Activated CD4-positive, alpha-beta T cell treated with anti-CD3 and anti-CD28 coated beads, Interleukin-2, amount 50 U/mL, for 16 hours (primary cell): ENCODE measurements around the gene RAB6B.
A peak's percentile ranks its signal among the peaks of the same experiment; 100 is the strongest.

Experiments
- DNase-seq: peaks from one replicate; pipeline ENCODE4 v3.0.0-alpha.2; 2020

Gene RAB6B

DNA sequence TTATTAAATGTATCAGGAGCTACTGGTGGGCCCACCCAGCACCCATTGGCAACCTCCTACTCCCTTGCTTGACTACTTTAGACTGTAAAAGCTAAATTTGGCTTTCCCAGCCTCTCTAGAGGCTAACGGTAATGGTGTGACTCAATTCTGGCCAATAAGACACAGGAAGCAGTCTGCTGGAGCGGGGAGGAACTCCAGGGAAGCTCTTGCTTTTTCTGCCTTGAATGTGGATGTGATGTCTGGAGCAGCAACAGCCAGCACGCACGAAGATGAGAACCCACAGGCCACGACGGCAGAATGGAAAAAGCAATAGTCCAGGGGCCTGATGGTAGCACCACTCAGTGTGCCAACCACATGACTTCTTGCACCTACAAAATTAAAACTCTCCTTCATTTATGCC, 39.9 kb downstream of the RAB6B start:
- no peak for DNase-seq

DNA sequence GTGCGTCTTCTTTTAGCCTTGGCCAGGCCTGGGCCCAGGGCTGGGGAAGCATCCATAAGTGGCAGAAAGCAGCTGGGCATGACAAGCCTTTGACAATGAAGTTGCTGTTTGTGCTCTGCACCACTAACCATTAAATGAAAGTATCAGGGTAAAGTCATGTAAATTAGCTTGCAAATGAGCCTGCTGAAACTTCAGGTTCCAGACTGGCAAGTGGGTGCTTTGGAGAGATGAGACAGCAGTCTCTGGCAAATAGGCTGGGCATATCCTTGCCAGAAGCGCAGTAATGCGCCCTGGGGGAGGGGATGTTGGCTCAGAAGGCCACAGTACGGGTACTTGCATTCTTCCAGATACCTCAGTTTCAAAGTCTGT, 40.7 kb downstream of the RAB6B start:
- DNase-seq: no peak

DNA sequence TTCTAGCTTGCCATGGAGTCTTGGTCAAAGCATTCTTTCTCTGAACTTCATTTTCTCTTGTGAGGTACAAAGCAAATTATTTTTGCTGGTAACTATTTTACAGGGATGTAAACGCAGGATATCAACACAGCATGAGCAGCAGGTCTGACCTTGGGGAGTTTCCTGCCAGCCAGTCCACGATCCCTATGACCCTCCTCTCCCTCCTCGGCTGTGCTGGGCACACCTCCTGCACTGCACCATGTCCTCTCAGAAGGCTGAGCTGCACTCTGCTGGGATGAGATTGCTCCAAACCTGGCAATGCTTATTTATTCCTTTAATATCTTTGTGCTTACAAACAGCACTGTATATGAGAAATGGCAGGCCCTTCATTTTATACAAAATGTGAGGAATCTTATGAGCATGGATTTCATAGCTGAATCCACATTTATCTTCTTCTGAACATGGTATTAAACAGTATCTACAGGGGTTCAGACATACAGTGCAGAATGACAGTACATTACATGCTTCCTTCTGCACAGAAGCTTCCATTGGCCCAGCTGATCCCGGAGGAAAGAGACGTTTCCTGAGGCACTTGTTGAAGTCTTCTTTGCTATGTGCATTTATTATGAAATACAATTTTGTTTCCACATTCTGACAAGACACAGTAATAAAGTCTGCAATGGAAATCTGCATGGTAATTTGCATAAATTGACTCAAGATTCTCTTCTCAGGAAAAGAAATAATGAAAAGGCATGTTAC, 41.2 kb downstream of the RAB6B start:
- no peak for DNase-seq

DNA sequence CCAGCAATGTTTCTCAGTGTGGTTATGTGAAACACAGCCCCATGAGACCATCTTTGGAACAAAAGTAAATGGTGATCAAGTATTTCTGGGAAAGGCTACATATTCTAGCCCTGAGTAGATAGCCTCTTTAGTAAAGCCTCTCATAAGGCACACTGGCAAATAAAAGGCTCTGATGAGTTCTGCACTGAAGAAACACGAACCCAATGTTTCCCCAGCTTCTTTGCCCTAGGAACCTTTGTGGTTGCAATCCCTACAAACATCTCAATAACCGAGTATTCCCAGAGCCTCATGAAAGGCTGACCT, 41.8 kb downstream of the RAB6B start:
- no peak for DNase-seq

DNA sequence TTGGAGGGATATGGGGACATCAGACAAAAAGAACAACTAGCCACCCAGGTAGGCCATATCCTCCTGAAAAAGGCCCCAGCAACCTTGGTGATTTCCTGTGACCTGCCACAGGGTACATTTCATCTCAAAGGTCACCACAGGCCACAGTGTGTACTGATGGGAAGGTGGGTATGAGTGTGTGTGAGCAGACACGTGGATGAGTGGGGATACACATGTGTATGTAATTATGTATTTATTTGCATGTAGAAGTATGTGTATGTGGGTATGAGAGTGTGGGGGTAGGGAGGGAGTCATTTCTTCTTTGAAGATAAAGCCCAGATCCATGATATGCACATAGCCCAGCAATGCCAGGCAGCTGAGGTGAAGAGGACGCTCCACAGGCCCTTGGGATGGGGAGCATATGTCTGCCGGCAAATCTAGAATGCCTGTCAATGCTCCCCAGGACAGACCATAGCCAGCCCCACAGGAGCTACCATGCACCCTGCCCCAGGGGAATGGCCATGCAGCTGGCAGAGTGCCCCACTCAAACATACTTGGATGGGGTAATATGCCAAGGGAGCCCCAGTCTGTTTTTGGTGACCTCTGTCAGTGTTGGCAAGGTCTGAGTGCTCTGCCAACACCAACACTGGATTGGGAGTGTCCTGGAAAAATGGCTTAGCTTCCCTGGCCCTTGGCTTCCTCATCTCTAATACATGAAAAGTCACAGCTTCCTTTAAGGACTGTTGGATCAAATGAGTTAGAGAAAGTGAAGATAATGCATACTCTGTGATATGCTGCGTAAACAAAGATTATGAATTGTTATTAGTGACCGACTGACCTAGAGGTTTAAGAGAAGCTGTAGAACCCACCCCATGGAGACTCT, 42.4 kb downstream of the RAB6B start:
- no peak for DNase-seq

DNA sequence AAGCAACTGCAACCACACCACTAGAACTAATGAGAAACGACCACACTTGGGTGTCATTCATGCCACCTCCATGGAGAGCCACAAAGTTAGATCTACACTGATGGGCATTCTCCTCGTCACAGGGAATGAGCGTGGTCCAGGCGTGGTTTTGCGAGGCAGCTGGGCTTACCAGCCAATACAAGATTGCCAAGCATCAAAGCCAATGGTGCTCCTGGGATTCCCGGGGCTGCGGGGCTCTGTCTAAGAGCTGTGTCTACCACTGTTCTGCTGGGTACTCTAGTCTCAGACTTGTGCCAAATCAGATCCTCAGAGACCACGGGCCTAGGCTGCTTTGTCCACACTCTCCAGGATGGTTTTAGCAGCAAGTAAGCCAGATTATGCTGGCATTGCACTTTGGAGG, 43.8 kb downstream of the RAB6B start:
- no peak for DNase-seq

DNA sequence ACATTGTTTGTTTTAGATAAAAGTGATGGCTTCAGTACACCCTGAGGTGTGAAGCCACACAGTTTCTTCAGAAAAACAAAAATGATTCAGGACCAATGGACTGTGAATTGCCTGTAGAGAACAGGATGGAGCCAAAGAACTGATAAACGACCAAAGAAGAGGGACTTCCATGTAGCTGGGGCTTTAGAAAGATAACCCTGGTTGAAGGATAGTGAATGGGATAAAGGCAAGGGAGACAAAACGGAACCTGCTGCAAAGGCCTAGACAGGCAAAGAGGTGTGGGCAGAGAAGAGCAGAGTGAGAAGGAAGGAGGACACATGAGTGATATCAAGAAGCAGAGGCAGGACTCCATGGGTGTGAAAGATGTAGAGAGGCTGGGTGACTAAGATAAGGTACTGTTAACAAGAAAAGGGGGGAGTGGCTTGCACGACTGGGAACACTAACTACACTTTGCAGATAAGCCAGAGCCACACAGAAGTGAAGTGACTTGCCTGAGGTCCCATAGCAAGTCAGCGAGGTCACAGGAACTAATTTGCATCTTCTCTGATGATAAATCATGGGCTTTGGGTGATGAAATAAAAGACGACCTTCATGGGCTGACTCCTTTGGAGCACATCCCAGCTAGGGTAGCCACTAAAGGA, 44.3 kb downstream of the RAB6B start:
- peak; percentile 64 for DNase-seq

DNA sequence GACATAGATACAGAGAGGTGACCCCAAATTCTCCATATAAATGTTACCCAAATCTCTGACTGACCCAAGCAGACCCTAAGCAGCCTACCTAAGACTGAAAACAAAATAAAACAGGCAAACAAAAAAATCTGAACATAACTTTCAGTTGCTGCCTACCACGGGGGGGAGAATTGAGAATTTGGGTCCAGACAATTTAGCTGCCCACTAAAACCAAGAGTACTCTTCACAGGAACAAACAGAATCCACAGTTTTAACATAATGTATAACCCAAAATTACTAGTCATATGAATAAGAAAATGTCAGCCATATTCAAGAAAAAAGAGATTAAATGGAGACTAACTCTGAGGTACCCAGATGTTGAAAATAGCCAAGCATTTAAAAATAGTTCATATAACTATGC, 45.6 kb downstream of the RAB6B start:
- DNase-seq: no peak

DNA sequence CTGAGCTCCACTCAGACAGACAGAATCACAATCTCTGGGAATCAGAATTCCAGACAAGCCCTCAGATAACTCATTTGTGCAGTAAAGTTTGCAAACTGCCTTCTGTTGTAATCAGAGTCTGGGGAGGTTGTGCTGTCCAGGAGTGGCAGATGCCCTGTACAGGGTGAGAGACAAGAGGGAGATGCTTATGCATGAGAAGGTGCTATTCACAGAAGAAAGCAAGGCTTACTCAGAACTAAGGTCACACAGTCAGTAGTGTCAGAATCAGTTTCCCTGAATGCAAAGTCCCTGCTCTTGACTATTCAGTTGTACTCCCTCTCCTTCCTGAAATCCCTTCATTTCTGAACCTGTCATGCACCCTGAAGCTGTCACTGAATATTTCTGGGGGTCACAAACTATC, 46.3 kb downstream of the RAB6B start:
- peak; percentile 27 for DNase-seq

DNA sequence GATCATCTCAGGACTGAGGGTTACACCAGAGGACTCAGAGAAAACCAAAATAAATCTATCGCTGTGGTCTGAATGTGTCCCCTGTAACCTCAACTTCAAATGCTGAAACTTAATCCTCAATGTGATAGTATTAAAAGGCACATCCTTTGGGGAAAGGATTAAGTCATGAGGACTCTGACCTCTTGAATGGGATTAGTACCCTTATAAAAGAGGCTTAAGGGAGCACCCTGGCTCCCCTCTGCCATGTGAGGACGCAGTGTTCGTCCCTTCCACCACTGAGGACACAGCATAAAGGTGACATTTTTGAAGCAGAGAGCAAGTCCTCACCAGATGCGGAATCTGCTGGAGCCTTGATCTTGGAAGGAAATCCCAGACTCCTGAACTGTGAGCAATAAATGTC, 50.6 kb downstream of the RAB6B start:
- no peak for DNase-seq

DNA sequence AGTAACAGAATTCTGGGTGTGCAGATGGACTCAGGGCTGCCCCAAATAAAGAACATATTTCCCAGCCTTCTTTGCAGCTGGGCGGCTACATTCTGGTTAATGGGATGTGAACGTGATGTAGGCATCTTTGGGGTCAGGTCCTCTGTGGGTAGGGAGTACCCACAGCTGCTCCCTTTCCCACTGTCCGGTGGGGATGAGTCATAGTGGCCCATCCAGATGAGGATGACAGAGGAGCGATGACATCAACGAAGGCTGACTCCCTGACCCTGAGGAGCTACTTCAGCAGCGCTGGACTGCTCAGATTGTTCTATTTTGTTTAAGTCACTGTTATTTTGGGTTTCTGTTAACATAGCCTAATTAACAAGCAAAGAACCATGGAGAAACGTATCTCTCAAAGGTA, 52.0 kb downstream of the RAB6B start:
- DNase-seq: no peak

DNA sequence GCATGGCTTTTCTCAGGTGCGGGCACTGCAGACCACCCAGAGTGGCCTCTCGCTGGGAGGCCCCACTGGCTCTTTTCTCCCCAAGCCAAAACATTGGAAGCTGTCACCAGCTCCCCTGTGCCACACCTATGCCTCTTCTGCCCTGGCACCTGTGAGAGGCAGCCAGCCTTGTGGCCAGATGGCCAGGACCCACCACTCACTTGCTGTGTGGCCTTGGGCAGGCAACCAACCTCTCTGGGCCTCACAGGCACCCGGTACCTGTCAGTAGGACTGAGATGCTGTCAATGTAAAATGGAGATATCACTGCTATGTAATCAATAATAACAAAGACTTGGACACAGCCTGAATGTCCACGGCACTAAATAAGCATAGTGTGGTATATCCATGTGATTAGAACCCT, 53.5 kb downstream of the RAB6B start:
- no peak for DNase-seq

DNA sequence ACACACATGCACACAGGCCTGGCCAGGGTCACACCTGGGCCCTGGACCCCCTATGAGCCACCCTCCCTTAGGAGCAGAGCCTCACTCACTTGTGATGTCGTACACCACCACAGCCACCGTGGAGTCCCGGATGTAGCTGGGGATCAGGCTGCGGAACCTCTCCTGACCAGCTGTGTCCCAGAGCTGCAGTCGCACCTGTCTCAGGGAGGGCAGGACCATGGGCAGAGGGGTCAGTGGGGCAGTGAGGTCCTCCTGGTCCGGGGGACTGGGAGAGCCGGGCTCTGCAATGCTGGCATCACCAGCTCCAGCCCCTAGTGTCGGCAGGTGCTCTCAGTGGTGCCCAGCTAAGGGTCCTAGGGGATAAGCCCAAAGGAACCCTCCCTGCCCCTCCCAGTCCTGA, 54.5 kb downstream of the RAB6B start:
- DNase-seq: no peak

DNA sequence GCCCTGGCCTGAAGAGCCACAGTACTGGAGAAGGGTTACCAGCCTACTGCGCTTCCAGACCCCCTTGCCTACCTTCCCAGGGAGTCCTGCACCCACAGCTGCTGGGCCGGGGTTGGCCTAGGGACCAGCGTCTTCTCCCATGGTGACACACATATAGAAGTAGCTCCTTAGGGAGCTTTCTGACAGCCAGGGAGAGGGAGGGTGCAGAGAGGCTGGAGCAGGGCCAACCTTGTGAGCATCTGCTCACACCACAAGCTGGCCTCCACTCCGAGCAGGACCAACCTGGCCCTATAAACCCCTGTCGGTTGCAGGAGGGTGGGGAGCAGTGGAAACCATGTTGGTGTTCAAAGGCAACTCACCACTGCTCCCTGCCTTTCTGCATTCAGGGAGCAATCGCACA, 54.9 kb downstream of the RAB6B start:
- DNase-seq: no peak

DNA sequence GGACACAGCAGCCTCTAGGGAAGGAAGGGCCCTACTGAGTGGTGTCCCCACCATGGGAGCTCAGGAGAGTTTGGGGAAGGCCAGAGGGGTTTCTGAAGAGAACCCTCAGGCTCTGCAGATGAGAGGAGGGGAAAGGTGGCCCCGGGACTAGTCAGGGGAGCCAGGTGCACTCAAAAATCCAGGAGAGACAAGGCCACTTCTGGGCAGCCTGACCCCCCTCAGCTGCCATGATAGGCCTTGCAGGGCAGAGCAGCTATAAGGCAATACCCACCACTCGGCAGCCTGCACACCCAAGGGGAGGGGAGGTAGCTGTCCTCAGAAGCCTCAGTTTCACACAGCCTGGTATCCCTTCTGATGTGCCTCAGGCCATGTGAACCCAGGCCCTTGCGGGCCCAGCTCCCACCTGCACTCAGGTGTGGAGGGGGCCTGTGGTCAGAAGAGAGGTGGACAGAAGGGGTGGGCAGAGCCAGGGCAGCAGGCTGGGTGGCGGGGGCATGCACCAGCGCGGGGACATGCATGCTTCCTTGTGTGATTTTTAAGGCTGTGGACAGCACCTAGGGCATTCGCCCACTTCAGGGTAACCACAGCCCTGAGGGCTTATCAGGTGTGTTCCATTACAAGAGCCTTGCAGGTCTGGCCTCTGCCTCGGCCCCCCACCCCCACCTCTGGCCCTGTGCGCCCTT, 55.5 kb downstream of the RAB6B start:
- DNase-seq: no peak

DNA sequence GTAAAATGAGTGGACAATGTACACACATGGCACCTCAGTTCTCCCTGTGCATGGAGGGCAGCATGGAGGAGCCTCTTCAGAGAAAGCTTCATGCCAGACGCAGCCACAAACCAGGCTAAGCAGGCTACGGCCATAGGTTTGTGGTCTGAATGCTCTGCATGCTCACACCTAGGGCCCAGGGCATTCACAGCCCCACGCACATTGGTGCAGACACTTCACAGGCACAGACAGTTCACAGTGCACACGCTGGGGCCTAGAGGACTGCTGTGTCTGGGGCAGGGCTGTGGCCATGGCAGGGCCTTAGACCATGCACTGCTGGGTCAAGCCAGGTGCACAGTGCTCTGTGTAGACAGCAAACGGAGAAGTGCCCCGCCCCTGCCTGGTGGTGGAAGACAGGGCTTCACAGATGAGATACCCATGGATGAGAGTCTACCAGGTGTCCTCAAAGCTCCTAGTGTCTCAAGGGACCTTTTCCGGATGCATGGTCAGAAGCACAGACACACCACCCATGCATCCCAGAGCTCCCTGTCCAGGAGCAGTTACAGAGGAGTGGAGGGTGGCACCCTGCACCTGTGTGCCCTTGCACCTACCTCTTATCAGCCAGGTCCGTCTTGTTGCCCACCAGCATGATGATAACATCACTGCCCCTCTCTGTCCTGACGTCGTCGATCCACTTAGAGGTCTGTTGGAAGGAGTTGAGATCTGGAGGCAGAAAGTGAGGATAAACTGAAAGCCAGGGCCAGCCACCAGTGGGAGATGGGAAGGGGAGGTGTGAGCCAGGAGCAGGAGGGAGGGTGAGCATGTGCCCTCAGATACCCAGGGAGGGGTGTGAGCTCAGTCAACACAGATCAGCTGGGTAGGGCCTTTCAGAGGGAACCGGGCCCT, 56.5 kb downstream of the RAB6B start:
- DNase-seq: no peak

DNA sequence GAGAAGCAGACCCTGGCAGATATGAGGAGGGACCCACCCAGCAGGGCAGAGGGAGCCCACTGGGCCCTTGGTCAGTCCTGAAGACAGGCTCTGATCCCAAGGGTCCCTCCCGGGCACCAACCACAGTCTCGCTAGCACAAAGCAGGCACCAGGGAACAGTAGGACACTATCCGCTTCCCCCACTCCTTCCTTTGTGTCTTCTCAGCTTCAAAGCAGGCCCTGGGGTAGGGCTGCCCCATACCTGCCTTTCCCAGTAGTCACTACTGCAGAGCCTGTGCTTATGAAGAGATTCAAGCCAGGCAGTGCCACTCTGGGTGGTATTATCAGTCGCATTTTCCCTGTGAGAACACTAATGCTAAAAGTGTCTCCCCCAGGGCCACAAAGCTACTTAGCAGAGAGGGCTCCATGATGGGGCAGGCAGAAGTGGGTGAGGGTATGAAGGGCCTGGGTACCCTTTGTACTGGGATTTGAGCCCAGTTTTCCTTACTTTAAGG, 57.3 kb downstream of the RAB6B start:
- no peak for DNase-seq

DNA sequence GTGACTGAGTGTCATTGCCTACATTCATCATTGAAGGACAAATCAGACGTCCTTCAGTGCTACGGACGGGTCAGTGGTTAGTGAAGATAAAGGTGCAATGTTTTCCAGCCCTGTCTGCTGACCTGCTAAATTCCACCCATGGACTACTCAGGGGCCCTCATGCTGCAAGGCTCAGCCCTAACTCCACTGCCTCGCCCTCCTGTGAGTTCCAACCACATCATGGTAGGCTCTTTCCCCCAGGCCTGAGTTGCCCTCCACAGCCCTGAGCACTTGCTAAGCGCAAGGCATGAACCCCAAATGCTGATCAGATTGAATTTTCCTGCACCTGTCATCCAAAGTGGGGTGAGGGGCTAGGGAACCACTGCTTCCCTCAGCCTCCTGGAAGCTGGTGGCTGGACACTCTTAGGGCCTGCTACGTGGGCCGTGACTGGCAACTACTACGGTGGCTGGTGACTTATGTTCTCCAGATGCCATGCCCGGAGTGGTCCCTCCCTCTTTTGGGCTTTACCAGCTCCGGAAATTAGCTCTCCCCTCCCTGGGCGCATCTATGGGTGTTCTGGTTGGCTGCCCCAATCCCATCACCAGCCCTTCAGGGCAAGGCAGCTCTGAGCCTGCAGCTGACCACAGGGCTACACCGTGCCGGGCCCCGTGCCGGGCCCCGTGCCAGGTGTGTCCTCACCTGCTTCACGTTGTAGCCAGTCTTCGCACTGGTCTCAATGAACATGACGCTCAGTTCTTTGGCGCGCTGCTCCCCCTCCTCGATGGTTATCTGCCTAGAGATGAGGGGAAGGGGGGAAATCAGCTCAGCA, 58.0 kb downstream of the RAB6B start:
- no peak for DNase-seq

DNA sequence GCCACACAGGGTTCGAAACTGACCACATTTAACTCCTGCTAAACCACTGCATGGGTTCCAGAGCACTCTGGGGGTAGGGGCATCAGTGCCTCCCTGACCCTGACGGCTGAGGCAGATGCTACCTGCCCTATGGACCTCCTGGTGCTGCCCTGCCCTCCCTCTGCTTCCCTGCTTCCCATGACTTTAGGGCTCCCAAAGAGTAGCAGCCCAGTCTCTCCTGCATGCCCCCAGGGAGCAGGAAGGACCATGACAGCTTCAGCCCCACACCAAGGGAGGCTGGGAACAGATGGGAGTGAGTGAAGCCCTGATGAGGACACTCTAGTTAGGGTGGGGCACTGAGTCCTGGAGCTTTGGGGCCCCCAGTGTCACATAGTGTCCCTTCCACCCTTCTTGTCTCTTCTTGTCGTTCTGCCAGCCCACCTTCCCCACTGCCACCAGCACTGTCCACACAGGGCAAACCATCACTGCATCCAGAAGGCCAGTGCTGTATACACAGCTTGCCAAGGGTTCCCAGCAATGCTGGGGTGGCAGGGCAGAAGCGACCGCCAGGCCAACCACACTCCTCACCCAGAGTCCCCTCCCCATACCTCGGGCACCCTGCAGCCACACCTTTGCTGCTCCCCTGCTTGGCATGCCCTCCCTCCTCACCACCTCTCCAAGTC, 59.1 kb downstream of the RAB6B start:
- no peak for DNase-seq

DNA sequence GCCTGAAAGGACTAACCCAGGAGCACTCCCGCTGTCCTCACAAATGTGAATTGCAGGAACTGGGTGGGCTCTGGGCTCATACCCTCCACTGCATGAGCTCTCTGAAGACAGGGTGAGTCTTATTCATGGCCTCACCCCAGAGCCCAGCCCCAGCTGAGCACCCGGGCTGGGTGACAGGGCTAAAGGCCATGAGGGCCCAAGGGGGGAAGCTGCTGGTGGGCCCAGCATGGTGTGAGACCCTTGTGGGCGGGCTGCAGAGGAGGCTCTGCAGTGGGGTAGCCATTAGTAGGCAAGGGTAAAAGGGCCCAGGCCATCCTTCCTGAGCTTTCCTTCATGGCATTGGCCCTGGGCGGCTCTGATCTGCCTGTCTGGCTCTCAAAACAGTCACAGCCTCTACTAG, 59.7 kb downstream of the RAB6B start:
- DNase-seq: no peak

DNA sequence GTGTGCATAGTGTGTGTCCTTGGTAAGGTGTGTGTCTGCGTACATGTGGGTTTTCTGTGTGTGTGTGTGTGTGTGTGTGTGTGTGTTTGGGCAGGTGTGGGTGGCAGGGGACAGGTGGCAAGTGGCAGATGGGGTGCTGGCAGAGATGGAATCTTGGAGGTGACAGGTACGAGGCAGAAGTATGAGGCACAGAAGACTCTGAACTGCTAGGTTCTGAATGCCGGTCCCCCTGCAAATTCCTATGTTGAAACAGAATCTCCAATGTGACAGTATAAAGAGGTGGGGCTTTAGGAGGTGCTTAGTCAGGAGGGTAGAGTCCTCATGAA, 60.3 kb downstream of the RAB6B start:
- DNase-seq: no peak
